CD14-positive monocyte (primary cell): ENCODE measurements around the gene SPACA5B. TPM values are rescaled to one million over a fixed set of nuclear protein-coding genes. Genes with fewer than 3 reads are reported as not detected.
"Not testable (repeated sequence)": the region's sequence is repeated elsewhere in the genome, so short reads cannot be mapped to it uniquely, and the experiment has no call there.

Experiments used
- DNase-seq, 3 donors: peaks; one replicate each; pipeline ENCODE4 v3.0.0-alpha.2; 2011 to 2022
- H2AFZ ChIP-seq: 2 replicates; pipeline ENCODE4 v1.6.0; 2012; ENCODE audit warnings: mild to moderate bottlenecking, low read depth, low read length, inconsistent platforms; ENCODE audit not compliant: insufficient read depth, poor library complexity, severe bottlenecking
- H3K27ac ChIP-seq, 2 donors: 1 replicate in 1 of 2; 2 replicates in 1 of 2; pipeline ENCODE4 v1.5.1; 2012 to 2013; ENCODE audit warnings: low read length in 2 of 2, control low read depth in 1 of 2, inconsistent platforms in 1 of 2, low read depth in 1 of 2, mild to moderate bottlenecking in 1 of 2
- H3K27me3 ChIP-seq, 2 donors: one replicate each; pipeline versions ENCODE4 v1.6.0 to v1.6.1; 2011 to 2013; ENCODE audit warnings: low read length in 2 of 2; ENCODE audit not compliant: control insufficient read depth in 2 of 2, insufficient read depth in 2 of 2
- H3K36me3 ChIP-seq, 2 donors: replicated peaks in 1 of 2; 1 replicate in 1 of 2; 2 replicates in 1 of 2; pipeline versions ENCODE4 v1.5.1 to v1.6.1; 2012 to 2013; ENCODE audit warnings: low read length in 2 of 2, control low read depth in 1 of 2, inconsistent platforms in 1 of 2, mild to moderate bottlenecking in 1 of 2; ENCODE audit not compliant: insufficient read depth in 2 of 2, control insufficient read depth in 1 of 2
- H3K4me1 ChIP-seq, 2 donors: 1 replicate in 1 of 2; 2 replicates in 1 of 2; pipeline versions ENCODE4 v1.5.1 to v1.6.1; 2012 to 2013; ENCODE audit warnings: low read length in 2 of 2, control low read depth in 1 of 2, inconsistent platforms in 1 of 2, mild to moderate bottlenecking in 1 of 2, moderate library complexity in 1 of 2; ENCODE audit not compliant: insufficient read depth in 2 of 2, control insufficient read depth in 1 of 2
- H3K4me2 ChIP-seq: replicated peaks from 2 replicates; pipeline ENCODE3; 2012; ENCODE audit warnings: low read length, moderate library complexity, mild to moderate bottlenecking; ENCODE audit not compliant: poor library complexity, severe bottlenecking; ENCODE audit errors: extremely low read depth
- H3K4me3 ChIP-seq, 3 experiments: fragments of 200-600 bp in 1 of 3; sonication (generic) in 1 of 3; replicated peaks in 1 of 3; 1 replicate in 2 of 3; 2 replicates in 1 of 3; pipeline ENCODE4 v1.5.1; 2011 to 2013; ENCODE audit warnings: low read length in 3 of 3, mild to moderate bottlenecking in 3 of 3, control low read depth in 2 of 3, low read depth in 2 of 3, inconsistent platforms in 1 of 3, moderate library complexity in 1 of 3
- H3K79me2 ChIP-seq: 2 replicates; pipeline ENCODE4 v1.6.0; 2012; ENCODE audit warnings: mild to moderate bottlenecking, control low read depth, inconsistent platforms, low read length, moderate library complexity; ENCODE audit not compliant: insufficient read depth
- H3K9ac ChIP-seq: 2 replicates; pipeline ENCODE4 v1.6.0; 2017; ENCODE audit warnings: low read length, mild to moderate bottlenecking; ENCODE audit not compliant: insufficient read depth, poor library complexity, severe bottlenecking
- H3K9me3 ChIP-seq, 2 donors: replicated peaks in 1 of 2; 1 replicate in 1 of 2; 2 replicates in 1 of 2; pipeline versions ENCODE4 v1.5.1 to v1.6.1; 2012 to 2013; ENCODE audit warnings: low read length in 2 of 2, control low read depth in 1 of 2; ENCODE audit not compliant: control insufficient read depth in 1 of 2, insufficient read depth in 1 of 2
- H4K20me1 ChIP-seq: 2 replicates; pipeline ENCODE4 v1.6.0; 2012; ENCODE audit warnings: mild to moderate bottlenecking, low read length, control low read depth, moderate library complexity; ENCODE audit not compliant: insufficient read depth
- H3K27ac Mint-ChIP-seq, 7 donors: one replicate each; pipeline ENCODE4 v1.8.0; 2020; ENCODE audit warnings: mild to moderate bottlenecking in 7 of 7, mixed read lengths in 7 of 7, moderate library complexity in 6 of 7, inconsistent platforms in 2 of 7
- H3K27me3 Mint-ChIP-seq, 3 donors: one replicate each; pipeline ENCODE4 v1.8.0; 2021 to 2022; ENCODE audit warnings: low read depth in 3 of 3, mild to moderate bottlenecking in 3 of 3, mixed read lengths in 3 of 3, moderate library complexity in 3 of 3, inconsistent platforms in 1 of 3
- H3K36me3 Mint-ChIP-seq, 2 donors: one replicate each; pipeline ENCODE4 v1.8.0; 2020; ENCODE audit warnings: mixed read lengths in 2 of 2, inconsistent platforms in 1 of 2, mild to moderate bottlenecking in 1 of 2
- H3K4me1 Mint-ChIP-seq: one replicate; pipeline ENCODE4 v1.8.0; 2020; ENCODE audit warnings: mild to moderate bottlenecking, mixed read lengths
- H3K4me3 Mint-ChIP-seq, 2 donors: one replicate each; pipeline ENCODE4 v1.8.0; 2020; ENCODE audit warnings: mild to moderate bottlenecking in 2 of 2, mixed read lengths in 2 of 2, moderate library complexity in 1 of 2
- H3K9me3 Mint-ChIP-seq, 7 donors: one replicate each; pipeline ENCODE4 v1.8.0; 2020 to 2022; ENCODE audit warnings: mixed read lengths in 7 of 7, mild to moderate bottlenecking in 6 of 7, moderate library complexity in 6 of 7, inconsistent platforms in 2 of 7
- CTCF ChIP-seq: fragments of 200-600 bp; IDR thresholded peaks from one replicate; pipeline ENCODE4 v1.8.0; 2022; ENCODE audit warnings: antibody characterized with exemption, mild to moderate bottlenecking
- WGBS: methylation state at CpG from one replicate; pipeline ENCODE4 v1.1.5; 2013; ENCODE audit warnings: missing lambda C conversion rate; ENCODE audit not compliant: insufficient coverage; 5-methylcytosine and 5-hydroxymethylcytosine counted together
- intact Hi-C, 2 donors: fragments of 100-400 bp; cut with micrococcal nuclease; formaldehyde crosslinking; loops; one replicate each; pipeline versions ENCODE4 v1.15.0 to v1.15.1; 2023
- polyA plus RNA-seq, 3 donors: library from polyadenylated mRNA; depleted of rRNA in 1 of 3; unstranded in 2 of 3; stranded (reverse) in 1 of 3; fragments of 300-500 nt in 2 of 3; fragments of >200 nt in 1 of 3; fragmentation: Illumina TruSeq in 2 of 3; gene quantifications; 1 replicate in 2 of 3; 2 replicates in 1 of 3; pipeline ENCODE4 v1.2.3, GENCODE V29; 2012 to 2021

SPACA5B gene
- polyA plus RNA-seq, 3 donors: not detected

GRCh38 chrX:48141810-48142508 lies 11.5 kb downstream of the SPACA5B start:
- no CpG with 5 or more reads among the region's 2 CpGs for WGBS
- H3K27me3 Mint-ChIP-seq, H3K79me2 ChIP-seq, H3K36me3 ChIP-seq, H3K4me1 Mint-ChIP-seq, H3K27ac ChIP-seq, H3K27me3 ChIP-seq, H2AFZ ChIP-seq, H4K20me1 ChIP-seq, H3K4me3 Mint-ChIP-seq, H3K4me2 ChIP-seq, H3K4me1 ChIP-seq, H3K36me3 Mint-ChIP-seq, H3K9ac ChIP-seq, H3K9me3 ChIP-seq, H3K4me3 ChIP-seq, intact Hi-C loops, DNase-seq, H3K27ac Mint-ChIP-seq: not testable (repeated sequence)
- peaks cover 0 to 17% (median 5%) of the 10 kb centered on the region in 7 donors for H3K9me3 Mint-ChIP-seq

DNA sequence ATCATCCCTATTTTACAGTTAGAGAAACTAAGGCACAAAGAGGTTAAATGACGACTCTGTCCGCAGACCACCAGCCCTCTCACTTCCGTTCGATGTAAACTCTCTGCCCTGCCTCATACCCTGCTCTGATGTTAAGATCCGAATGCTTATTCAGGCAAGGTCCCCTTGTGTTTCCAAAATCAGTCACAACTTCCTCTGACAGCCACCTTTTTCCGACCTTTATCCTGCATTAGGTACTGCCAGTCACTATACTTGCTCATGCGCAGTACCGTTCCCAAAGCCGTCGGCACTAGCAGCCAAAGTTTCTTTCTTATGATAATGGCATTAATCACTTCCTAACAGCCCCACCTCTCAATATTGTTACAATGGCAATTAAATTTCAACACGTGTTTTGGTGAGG lies 12.3 kb downstream of the SPACA5B start:
- H3K9me3 ChIP-seq, H3K79me2 ChIP-seq, H3K4me3 Mint-ChIP-seq, H3K4me3 ChIP-seq, H3K36me3 Mint-ChIP-seq, H3K4me2 ChIP-seq, H3K4me1 ChIP-seq, H3K9ac ChIP-seq, H3K36me3 ChIP-seq, H4K20me1 ChIP-seq, intact Hi-C loops, H3K4me1 Mint-ChIP-seq, DNase-seq, H3K27ac ChIP-seq, H3K27me3 Mint-ChIP-seq, H2AFZ ChIP-seq, H3K27ac Mint-ChIP-seq, H3K27me3 ChIP-seq: not testable (repeated sequence)
- peaks cover 0 to 16% (median 4%) of the 10 kb centered on the region in 7 donors for H3K9me3 Mint-ChIP-seq
- WGBS: 60% methylated on average over 1 of the region's 11 CpGs

GRCh38 chrX:48153769-48154168 lies 23.3 kb downstream of the SPACA5B start:
- WGBS: 100% methylated on average over 5 of the region's 10 CpGs
- Histone ChIP-seq H3K36me3 (no peaks in the 10 kb centered on the region), H3K4me1 (no peaks in the 10 kb centered on the region), H3K9ac (no peak overlapping the region), H2AFZ (no peak overlapping the region), H3K79me2 (no peaks in the 10 kb centered on the region), H3K27me3 (no peaks in the 10 kb centered on the region), H3K4me2 (no peak overlapping the region), H3K4me3 (no peak overlapping the region), H4K20me1 (no peaks in the 10 kb centered on the region), H3K9me3 (no peaks in the 10 kb centered on the region), H3K27ac (no peak overlapping the region)
- intact Hi-C loops: no loop called here
- no peak overlapping the region for H3K27ac Mint-ChIP-seq
- H3K36me3 Mint-ChIP-seq: no peaks in the 10 kb centered on the region
- H3K4me1 Mint-ChIP-seq: no peaks in the 10 kb centered on the region
- peaks cover 0 to 11% (median 0%) of the 10 kb centered on the region in 7 donors for H3K9me3 Mint-ChIP-seq
- no peak overlapping the region for H3K4me3 Mint-ChIP-seq
- no peak for TF ChIP-seq CTCF
- peaks cover 2 to 5% (median 3%) of the 10 kb centered on the region in 3 donors for H3K27me3 Mint-ChIP-seq
- no peak for DNase-seq
